AG04450 (cell line): ENCODE measurements around the gene RMI2. TPM values are rescaled to one million over a fixed set of nuclear protein-coding genes. Genes with fewer than 3 reads are reported as not detected.
A peak's percentile ranks its signal among the peaks of the same experiment; 100 is the strongest.

Experiments used
- CTCF ChIA-PET: fragments of 300-600, 350-600 bp; formaldehyde crosslinking; extraction: SDS; loops from one replicate; lab custom pipeline; 2022; ENCODE audit warnings: antibody characterized with exemption, inconsistent platforms; lab: Charles Lee
- POLR2A ChIA-PET: fragments of 350-600 bp; formaldehyde crosslinking; extraction: SDS; loops from one replicate; lab custom pipeline; 2021; ENCODE audit warnings: antibody characterized with exemption, inconsistent platforms; lab: Yijun Ruan, JAX
- DNase-seq: peaks from one replicate; pipeline ENCODE4 v3.0.0-alpha.2; 2011; ENCODE audit warnings: low read depth, low spot score
- H3K27ac ChIP-seq: one replicate; pipeline ENCODE4 v1.5.1; 2012; ENCODE audit warnings: low read depth, low read length, control low read depth
- H3K27me3 ChIP-seq: one replicate; pipeline ENCODE4 v1.6.0; 2012; ENCODE audit warnings: low read length; ENCODE audit not compliant: control insufficient read depth, insufficient read depth
- H3K4me3 ChIP-seq: 2 replicates; pipeline ENCODE4 v1.5.1; 2011; ENCODE audit warnings: mild to moderate bottlenecking, low read depth, low read length, control low read depth
- H3K9me3 ChIP-seq: 2 replicates; pipeline ENCODE4 v1.5.1; 2012; ENCODE audit warnings: low read length; ENCODE audit not compliant: control insufficient read depth, insufficient read depth
- polyA plus RNA-seq: library from polyadenylated mRNA; depleted of rRNA; stranded (reverse); fragments of >200 nt; gene quantifications from 2 replicates; pipeline ENCODE4 v1.2.3, GENCODE V29; 2011
- TF ChIP-seq, protein P1 (sequence below): IDR thresholded peaks from 2 replicates; pipeline ENCODE4 v1.5.1; 2011; ENCODE audit warnings: low read depth, low read length, control low read depth, inconsistent platforms

The RMI2 gene
- polyA plus RNA-seq, 1 experiment, result 4.7 TPM

GRCh38 chr16:11354733-11355574 lies 9.7 kb downstream of the RMI2 start:
- Histone ChIP-seq H3K9me3 (peaks cover 4% of the 10 kb centered on the region; the same call in 1 of the 2 replicates), H3K27ac (peak overlapping the region; percentile 75), H3K27me3 (no peaks in the 10 kb centered on the region), H3K4me3 (peak overlapping the region; percentile 10; the same call in 1 of the 2 replicates)
- ChIA-PET CTCF (interaction anchor here (0.9 to 5.9 kb wide), 4 partner anchors 98 to 391 kb away, joined by 6 to 53 read pairs (median 28); partner anchors contain the start of gene SOCS1), POLR2A (interaction anchor here (1.8 kb wide), 1 partner anchor 99 kb away, joined by 15 read pairs; the partner anchor contains the start of gene SOCS1)
- peak; percentile 69 for DNase-seq
- TF ChIP-seq, protein P1, sequence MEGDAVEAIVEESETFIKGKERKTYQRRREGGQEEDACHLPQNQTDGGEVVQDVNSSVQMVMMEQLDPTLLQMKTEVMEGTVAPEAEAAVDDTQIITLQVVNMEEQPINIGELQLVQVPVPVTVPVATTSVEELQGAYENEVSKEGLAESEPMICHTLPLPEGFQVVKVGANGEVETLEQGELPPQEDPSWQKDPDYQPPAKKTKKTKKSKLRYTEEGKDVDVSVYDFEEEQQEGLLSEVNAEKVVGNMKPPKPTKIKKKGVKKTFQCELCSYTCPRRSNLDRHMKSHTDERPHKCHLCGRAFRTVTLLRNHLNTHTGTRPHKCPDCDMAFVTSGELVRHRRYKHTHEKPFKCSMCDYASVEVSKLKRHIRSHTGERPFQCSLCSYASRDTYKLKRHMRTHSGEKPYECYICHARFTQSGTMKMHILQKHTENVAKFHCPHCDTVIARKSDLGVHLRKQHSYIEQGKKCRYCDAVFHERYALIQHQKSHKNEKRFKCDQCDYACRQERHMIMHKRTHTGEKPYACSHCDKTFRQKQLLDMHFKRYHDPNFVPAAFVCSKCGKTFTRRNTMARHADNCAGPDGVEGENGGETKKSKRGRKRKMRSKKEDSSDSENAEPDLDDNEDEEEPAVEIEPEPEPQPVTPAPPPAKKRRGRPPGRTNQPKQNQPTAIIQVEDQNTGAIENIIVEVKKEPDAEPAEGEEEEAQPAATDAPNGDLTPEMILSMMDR, result 0 out of 2 replicates have a peak, but pooled peaks have one; percentile 3

DNA sequence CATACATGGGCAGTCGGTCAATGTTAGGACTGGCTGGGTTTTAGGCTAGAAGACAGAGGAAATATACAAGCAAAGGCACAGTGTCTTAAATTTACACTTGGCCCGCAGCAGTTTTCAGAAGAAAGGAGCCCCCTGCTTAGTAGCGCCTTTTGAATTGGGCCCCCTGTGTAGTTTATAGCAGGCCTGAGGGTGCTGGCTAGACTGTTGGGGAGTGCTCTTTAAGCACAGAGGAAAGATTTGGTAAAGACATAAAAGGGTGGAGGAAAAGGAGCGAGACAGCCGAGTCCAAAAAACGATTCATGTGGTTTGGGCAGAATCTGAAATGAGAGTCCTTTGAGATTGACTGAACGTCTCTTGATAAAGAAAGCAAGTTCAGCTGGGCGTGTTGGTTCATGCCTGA lies 10.6 kb downstream of the RMI2 start:
- no peaks in the 10 kb centered on the region for H3K27me3 ChIP-seq
- TF ChIP-seq, protein P1, result no peak
- ChIA-PET CTCF (interaction anchor here (0.6 to 5.9 kb wide), 10 partner anchors 15 to 402 kb away, joined by 3 to 53 read pairs (median 6); partner anchors contain the start of gene SOCS1), POLR2A (interaction anchor here (0.7 to 1.8 kb wide), 4 partner anchors 27 to 100 kb away, joined by 3 to 15 read pairs (median 8); partner anchors contain the start of gene SOCS1)
- peaks cover 4% of the 10 kb centered on the region; the same call in 1 of the 2 replicates for H3K9me3 ChIP-seq
- DNase-seq, result no peak
- no peak overlapping the region for H3K4me3 ChIP-seq
- H3K27ac ChIP-seq, result peak overlapping the region; percentile 75

DNA sequence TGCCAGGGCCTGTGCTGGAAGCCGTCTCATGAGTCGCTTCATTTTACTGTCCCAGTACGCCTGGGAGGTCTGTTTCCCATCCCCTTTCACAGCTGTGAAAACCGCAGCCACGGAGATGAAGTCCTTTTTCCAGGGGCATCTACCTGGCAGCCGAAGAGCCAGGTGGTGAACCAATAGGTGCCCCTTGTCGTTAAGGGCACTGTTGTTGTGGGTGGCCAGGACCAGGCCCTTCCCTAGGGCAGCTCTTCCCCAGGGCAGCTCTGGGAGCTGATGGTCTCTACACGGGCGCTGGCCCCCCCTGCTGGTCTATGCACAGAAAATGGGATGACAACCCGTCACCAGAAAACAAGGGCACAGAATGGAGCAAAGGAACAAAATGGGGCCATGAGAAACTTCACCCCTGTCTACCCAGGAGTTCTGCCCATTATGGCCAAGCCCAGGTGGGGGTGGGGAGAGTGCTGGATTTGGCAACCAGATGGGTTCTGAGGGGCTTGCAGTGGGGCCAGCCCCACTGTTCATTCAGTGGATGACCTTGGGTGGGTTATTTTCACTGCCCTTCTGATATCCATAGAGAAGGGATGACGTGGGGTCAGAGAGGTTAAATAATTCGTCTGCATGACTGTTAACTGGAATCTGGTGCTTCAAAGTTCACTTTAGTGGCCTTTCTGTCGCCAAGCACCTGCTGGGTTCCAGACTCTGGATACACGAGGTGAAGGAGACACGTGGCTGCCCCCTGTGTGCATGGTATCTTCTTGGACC lies 11.5 kb downstream of the RMI2 start:
- no peak overlapping the region for H3K4me3 ChIP-seq
- TF ChIP-seq, protein P1, result peak; percentile 79
- ChIA-PET CTCF (interaction anchor here (0.6 to 5.9 kb wide), 12 partner anchors 8 to 403 kb away, joined by 3 to 53 read pairs (median 4); partner anchors contain the start of gene SOCS1), POLR2A (interaction anchor here (0.6 to 1.3 kb wide), 4 partner anchors 28 to 101 kb away, joined by 3 to 11 read pairs (median 6); partner anchors contain the start of gene SOCS1)
- no peak overlapping the region for H3K27ac ChIP-seq
- no peaks in the 10 kb centered on the region for H3K27me3 ChIP-seq
- DNase-seq, result no peak
- H3K9me3 ChIP-seq, result peaks cover 4% of the 10 kb centered on the region; the same call in 1 of the 2 replicates

- ChIA-PET POLR2A (interaction anchor here (2.3 kb wide), 1 partner anchor 103 kb away, joined by 12 read pairs; the partner anchor contains the start of gene SOCS1), CTCF (interaction anchor here (0.6 to 5.2 kb wide), 3 partner anchors 28 to 219 kb away, joined by 3 to 53 read pairs (median 6); partner anchors contain the start of gene SOCS1)
- H3K9me3 ChIP-seq, result no peaks in the 10 kb centered on the region
- no peak for DNase-seq
- TF ChIP-seq, protein P1, result no peak
- no peak overlapping the region for H3K27ac ChIP-seq
- H3K27me3 ChIP-seq, result no peaks in the 10 kb centered on the region
- no peak overlapping the region for H3K4me3 ChIP-seq
Measured at GRCh38 chr16:11358531-11358930, 13.3 kb downstream of the RMI2 start.
